Common myeloid progenitor, CD34-positive (primary cell): ENCODE results near the gene PHKB.
A peak's percentile ranks its signal among the peaks of the same experiment; 100 is the strongest.

Source experiments
- CTCF ChIA-PET: fragments of 350-600 bp; sonication (Branson Sonifier 250); formaldehyde crosslinking; loops from one replicate; lab custom pipeline; 2021; ENCODE audit warnings: antibody characterized with exemption; lab: Charles Lee
- POLR2A ChIA-PET: fragments of 350-600 bp; sonication (Branson Sonifier 250); formaldehyde crosslinking; loops from one replicate; lab custom pipeline; 2021; ENCODE audit warnings: antibody characterized with exemption; lab: Charles Lee
- DNase-seq, 3 donors: peaks; one replicate each; pipeline versions ENCODE4 v3.0.0 to v3.0.0-alpha.2; 2013
- H3K27ac ChIP-seq, 2 experiments: 1 replicate in 1 of 2; 2 replicates in 1 of 2; pipeline ENCODE4 v1.7.0; 2013; ENCODE audit warnings: inconsistent platforms in 2 of 2, low read length in 2 of 2, mild to moderate bottlenecking in 2 of 2, low read depth in 1 of 2, moderate library complexity in 1 of 2; ENCODE audit not compliant: severe bottlenecking in 2 of 2, insufficient read depth in 1 of 2, poor library complexity in 1 of 2
- H3K27me3 ChIP-seq, 5 experiments: replicated peaks in 2 of 5; 1 replicate in 3 of 5; 2 replicates in 2 of 5; pipeline versions ENCODE4 v1.6.1 to v1.7.0; 2013; ENCODE audit warnings: low read length in 4 of 5, mild to moderate bottlenecking in 2 of 5, moderate library complexity in 2 of 5, inconsistent platforms in 1 of 5; ENCODE audit not compliant: insufficient read depth in 5 of 5, control insufficient read depth in 4 of 5
- H3K36me3 ChIP-seq, 4 experiments: 1 replicate in 2 of 4; 2 replicates in 2 of 4; pipeline versions ENCODE4 v1.6.1 to v1.7.0; 2013; ENCODE audit warnings: low read length in 3 of 4, control low read depth in 1 of 4, mild to moderate bottlenecking in 1 of 4; ENCODE audit not compliant: control insufficient read depth in 4 of 4, insufficient read depth in 4 of 4
- H3K4me1 ChIP-seq, 4 experiments: 1 replicate in 3 of 4; 2 replicates in 1 of 4; pipeline versions ENCODE4 v1.6.1 to v1.7.1; 2013; ENCODE audit warnings: low read length in 3 of 4, mild to moderate bottlenecking in 3 of 4, control low read depth in 1 of 4, inconsistent platforms in 1 of 4, moderate library complexity in 1 of 4; ENCODE audit not compliant: control insufficient read depth in 4 of 4, insufficient read depth in 4 of 4; ENCODE audit errors: control extremely low read depth in 1 of 4
- H3K4me3 ChIP-seq, 7 experiments: 1 replicate in 4 of 7; 2 replicates in 3 of 7; pipeline versions ENCODE4 v1.5.1 to v1.7.0; 2013; ENCODE audit warnings: mild to moderate bottlenecking in 7 of 7, low read length in 6 of 7, moderate library complexity in 6 of 7, inconsistent platforms in 2 of 7, low read depth in 2 of 7, control low read depth in 1 of 7; ENCODE audit not compliant: insufficient read depth in 4 of 7, control insufficient read depth in 1 of 7; ENCODE audit errors: extremely low read depth in 1 of 7
- H3K9me3 ChIP-seq, 5 experiments: 1 replicate in 4 of 5; 2 replicates in 1 of 5; pipeline versions ENCODE4 v1.6.1 to v1.7.1; 2013; ENCODE audit warnings: low read length in 4 of 5, mild to moderate bottlenecking in 2 of 5, inconsistent platforms in 1 of 5, low read depth in 1 of 5, moderate library complexity in 1 of 5; ENCODE audit not compliant: control insufficient read depth in 4 of 5, insufficient read depth in 2 of 5; ENCODE audit errors: control extremely low read depth in 1 of 5
- WGBS: methylation state at CpG from one replicate; pipeline ENCODE4 v1.1.5; 2013; ENCODE audit not compliant: insufficient coverage; 5-methylcytosine and 5-hydroxymethylcytosine counted together

The PHKB gene

DNA sequence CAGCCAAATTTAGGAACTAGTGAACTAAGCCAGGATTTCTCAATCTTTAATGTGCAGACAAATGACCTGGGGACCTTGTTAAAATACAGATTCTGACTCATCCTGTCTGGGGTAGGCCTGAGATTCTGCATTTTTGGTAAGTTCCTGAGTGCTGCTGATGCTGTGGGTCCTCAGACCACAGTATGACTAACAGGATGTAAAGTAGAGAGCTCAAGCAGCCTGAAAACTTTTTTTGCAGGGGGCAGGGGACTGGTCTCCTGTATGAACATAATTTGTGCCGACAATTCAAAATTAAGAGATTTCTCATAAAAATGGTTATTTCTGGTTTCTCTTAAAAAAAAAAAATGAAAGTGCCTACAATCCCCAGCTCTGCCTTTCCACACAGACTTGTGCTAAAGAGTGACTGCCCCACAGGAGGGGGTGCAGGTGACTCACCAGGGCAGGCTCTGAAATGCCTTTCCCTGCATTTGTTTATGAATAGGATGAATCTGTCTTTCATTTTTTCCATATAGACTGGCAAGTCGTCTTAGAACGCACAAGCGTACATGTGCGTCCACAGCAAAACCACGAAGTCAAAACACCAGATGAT lies 271.5 kb downstream of the PHKB start:
- H3K27ac ChIP-seq, result no peak overlapping the region
- DNase-seq, result peak in 1 of 3 donors; percentile 17
- H3K36me3 ChIP-seq, result no peaks in the 10 kb centered on the region
- H3K27me3 ChIP-seq, result no peaks in the 10 kb centered on the region
- no peaks in the 10 kb centered on the region for H3K9me3 ChIP-seq
- H3K4me3 ChIP-seq, result no peak overlapping the region
- ChIA-PET CTCF (interaction anchor here (1.2 kb wide), 1 partner anchor 16 kb away, joined by 3 read pairs; no protein-coding TSS in a partner anchor), POLR2A (no interaction called here)
- no peaks in the 10 kb centered on the region for H3K4me1 ChIP-seq
- WGBS, result 49% methylated on average over 4 of the region's 6 CpGs

- Histone ChIP-seq H3K4me1 (no peaks in the 10 kb centered on the region), H3K27ac (no peak overlapping the region), H3K9me3 (peaks cover 0 to 3% (median 0%) of the 10 kb centered on the region in 5 experiments), H3K36me3 (no peaks in the 10 kb centered on the region), H3K27me3 (no peaks in the 10 kb centered on the region), H3K4me3 (no peak overlapping the region)
- no peak for DNase-seq
- WGBS, result 74% methylated on average over 3 of the region's 6 CpGs
- CTCF ChIA-PET, result no interaction called here
- POLR2A ChIA-PET, result no interaction called here
Observed at GRCh38 chr16:47734081-47734857, 273.1 kb downstream of the PHKB start.

GRCh38 chr16:47734987-47735594 lies 274.0 kb downstream of the PHKB start:
- peaks cover 0 to 6% (median 1%) of the 10 kb centered on the region in 5 experiments for H3K9me3 ChIP-seq
- no peak overlapping the region for H3K4me3 ChIP-seq
- ChIA-PET CTCF (no interaction called here), POLR2A (no interaction called here)
- no peaks in the 10 kb centered on the region for H3K27me3 ChIP-seq
- DNase-seq, result no peak
- no peaks in the 10 kb centered on the region for H3K36me3 ChIP-seq
- H3K27ac ChIP-seq, result no peak overlapping the region
- no peaks in the 10 kb centered on the region for H3K4me1 ChIP-seq
- WGBS, result 75% methylated on average over 2 of the region's 4 CpGs

GRCh38 chr16:47750371-47750770 lies 289.2 kb downstream of the PHKB start:
- ChIA-PET CTCF (interaction anchor here (0.9 kb wide), 1 partner anchor 11 kb away, joined by 3 read pairs; no protein-coding TSS in a partner anchor), POLR2A (no interaction called here)
- DNase-seq, result no peak
- no peak overlapping the region for H3K4me3 ChIP-seq
- no peaks in the 10 kb centered on the region for H3K27me3 ChIP-seq
- no peak overlapping the region for H3K27ac ChIP-seq
- no peaks in the 10 kb centered on the region for H3K9me3 ChIP-seq
- 100% methylated on average over 1 of the region's 3 CpGs for WGBS
- H3K4me1 ChIP-seq, result no peaks in the 10 kb centered on the region
- H3K36me3 ChIP-seq, result no peaks in the 10 kb centered on the region
